ENCODE results near the gene PLEK.

PLEK gene

GRCh38 chr2:68414452-68414851 is 49.4 kb downstream of the PLEK start:
- TF ChIP-seq CTCF (IDR thresholded peaks at IDR 0.05; ENCODE audit: insufficient read depth, low read length, poor library complexity, severe bottlenecking) = no peak
- Histone ChIP-seq H3K27me3 (replicated peaks; ENCODE audit: control insufficient read depth, insufficient read depth, low read length) (no peaks in the 10 kb centered on the region), H3K36me3 (ENCODE audit: control insufficient read depth, insufficient read depth, low read length) (no peaks in the 10 kb centered on the region), H3K4me3 (replicated peaks; ENCODE audit: low read depth, low read length) (no peak overlapping the region)
- no peak for DNase-seq (ENCODE audit: extremely low read depth, insufficient read length)

GRCh38 chr2:68414876-68415275 is 49.8 kb downstream of the PLEK start:
- DNase-seq (ENCODE audit: extremely low read depth, insufficient read length) = no peak

GRCh38 chr2:68415521-68415920 is 50.4 kb downstream of the PLEK start:
- Histone ChIP-seq H3K36me3 (ENCODE audit: control insufficient read depth, insufficient read depth, low read length) (no peaks in the 10 kb centered on the region), H3K4me3 (replicated peaks; ENCODE audit: low read depth, low read length) (no peak overlapping the region), H3K27me3 (replicated peaks; ENCODE audit: control insufficient read depth, insufficient read depth, low read length) (no peaks in the 10 kb centered on the region)
- no peak for TF ChIP-seq CTCF (IDR thresholded peaks at IDR 0.05; ENCODE audit: insufficient read depth, low read length, poor library complexity, severe bottlenecking)
- no peak for DNase-seq (ENCODE audit: extremely low read depth, insufficient read length)

More at GRCh38 chr2:68414876-68415275, 49.8 kb downstream of the PLEK start:
- Histone ChIP-seq H3K36me3 (ENCODE audit: control insufficient read depth, insufficient read depth, low read length) (no peaks in the 10 kb centered on the region), H3K4me3 (replicated peaks; ENCODE audit: low read depth, low read length) (no peak overlapping the region), H3K27me3 (replicated peaks; ENCODE audit: control insufficient read depth, insufficient read depth, low read length) (no peaks in the 10 kb centered on the region)
- no peak for TF ChIP-seq CTCF (IDR thresholded peaks at IDR 0.05; ENCODE audit: insufficient read depth, low read length, poor library complexity, severe bottlenecking)

- Histone ChIP-seq H3K27me3 (replicated peaks; ENCODE audit: control insufficient read depth, insufficient read depth, low read length) (no peaks in the 10 kb centered on the region), H3K36me3 (ENCODE audit: control insufficient read depth, insufficient read depth, low read length) (no peaks in the 10 kb centered on the region), H3K4me3 (replicated peaks; ENCODE audit: low read depth, low read length) (no peak overlapping the region)
- no peak for DNase-seq (ENCODE audit: extremely low read depth, insufficient read length)
- TF ChIP-seq CTCF (IDR thresholded peaks at IDR 0.05; ENCODE audit: insufficient read depth, low read length, poor library complexity, severe bottlenecking) = no peak
Measured at GRCh38 chr2:68416081-68416675, 51.1 kb downstream of the PLEK start.

- TF ChIP-seq CTCF (IDR thresholded peaks at IDR 0.05; ENCODE audit: insufficient read depth, low read length, poor library complexity, severe bottlenecking) = no peak
- no peak overlapping the region for H3K4me3 ChIP-seq (replicated peaks; ENCODE audit: low read depth, low read length)
- no peaks in the 10 kb centered on the region for H3K36me3 ChIP-seq (ENCODE audit: control insufficient read depth, insufficient read depth, low read length)
- no peaks in the 10 kb centered on the region for H3K27me3 ChIP-seq (replicated peaks; ENCODE audit: control insufficient read depth, insufficient read depth, low read length)
- no peak for DNase-seq (ENCODE audit: extremely low read depth, insufficient read length)
Measured at GRCh38 chr2:68417926-68418325, 52.8 kb downstream of the PLEK start.

- Histone ChIP-seq H3K4me3 (replicated peaks; ENCODE audit: low read depth, low read length) (no peak overlapping the region), H3K36me3 (ENCODE audit: control insufficient read depth, insufficient read depth, low read length) (no peaks in the 10 kb centered on the region), H3K27me3 (replicated peaks; ENCODE audit: control insufficient read depth, insufficient read depth, low read length) (no peaks in the 10 kb centered on the region)
- DNase-seq (ENCODE audit: extremely low read depth, insufficient read length) = no peak
- TF ChIP-seq CTCF (IDR thresholded peaks at IDR 0.05; ENCODE audit: insufficient read depth, low read length, poor library complexity, severe bottlenecking) = no peak
Measured at GRCh38 chr2:68418419-68418818, 53.3 kb downstream of the PLEK start.

All from GM06990 (cell line).